GM18907 (cell line): ENCODE results near the gene PTPN1.

Source experiments
- ATAC-seq: cut with Tn5 transposase; IDR thresholded peaks from one replicate; pipeline ENCODE4 v1.9.1; 2021; ENCODE audit warnings: mild to moderate bottlenecking, moderate library complexity; ENCODE audit not compliant: unreplicated experiment

The PTPN1 gene

GRCh38 chr20:50628853-50629669 lies 118.9 kb downstream of the PTPN1 start:
- no peak for ATAC-seq

GRCh38 chr20:50629670-50630045 lies 119.5 kb downstream of the PTPN1 start:
- no peak for ATAC-seq

GRCh38 chr20:50630578-50631263 lies 120.5 kb downstream of the PTPN1 start:
- no peak for ATAC-seq

GRCh38 chr20:50632236-50632635 lies 122.1 kb downstream of the PTPN1 start:
- no peak for ATAC-seq

GRCh38 chr20:50632701-50633100 lies 122.5 kb downstream of the PTPN1 start:
- no peak for ATAC-seq

GRCh38 chr20:50633361-50633760 lies 123.2 kb downstream of the PTPN1 start:
- ATAC-seq: no peak

- no peak for ATAC-seq
Measured at GRCh38 chr20:50634191-50634590, 124.0 kb downstream of the PTPN1 start.
